Memory B cell (primary cell): Measurements from ENCODE around the gene GALNT2.

Experiments used
- ATAC-seq: fragments of 150-1000 bp; cut with Tn5 transposase; 2 replicates; pipeline ENCODE4 v1.10.0; 2021; ENCODE audit warnings: low read depth, mild to moderate bottlenecking, moderate library complexity
- DNase-seq, 2 donors: peaks; one replicate each; pipeline ENCODE4 v3.0.0; 2022; ENCODE audit warnings: low spot score in 2 of 2
- H3K27ac Mint-ChIP-seq: one replicate; pipeline ENCODE4 v1.8.0; 2022; ENCODE audit warnings: mild to moderate bottlenecking, moderate library complexity, mixed read lengths
- H3K27me3 Mint-ChIP-seq: one replicate; pipeline ENCODE4 v1.8.0; 2022; ENCODE audit warnings: mixed read lengths
- H3K36me3 Mint-ChIP-seq: one replicate; pipeline ENCODE4 v1.8.0; 2022; ENCODE audit warnings: mild to moderate bottlenecking, mixed read lengths
- H3K4me1 Mint-ChIP-seq: one replicate; pipeline ENCODE4 v1.8.0; 2022; ENCODE audit warnings: mixed read lengths
- H3K4me3 Mint-ChIP-seq: one replicate; pipeline ENCODE4 v1.8.0; 2022; ENCODE audit warnings: mild to moderate bottlenecking, moderate library complexity, mixed read lengths
- H3K9me3 Mint-ChIP-seq: one replicate; pipeline ENCODE4 v1.8.0; 2022; ENCODE audit warnings: mixed read lengths

The GALNT2 gene

DNA sequence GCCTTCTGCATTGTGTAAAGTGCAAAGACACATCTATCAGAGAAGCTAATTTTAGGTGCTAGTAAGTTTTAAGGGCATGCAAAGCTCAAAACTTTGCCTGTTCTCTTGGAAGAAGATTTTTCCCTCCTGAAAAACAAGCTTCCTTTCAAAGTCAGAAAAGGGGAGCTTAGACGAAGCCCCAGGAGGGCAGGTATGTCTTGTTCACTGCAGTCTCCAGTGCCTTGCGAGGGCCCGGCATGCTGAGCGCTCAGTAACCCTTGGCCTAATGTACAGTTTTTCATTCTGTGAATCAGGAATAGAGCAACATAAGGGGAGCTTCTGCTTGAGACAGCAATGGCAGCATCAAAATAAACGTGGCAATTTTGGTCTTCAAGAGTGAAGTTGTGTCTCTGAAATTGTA lies 35.0 kb downstream of the GALNT2 start:
- H3K27me3 Mint-ChIP-seq, result no peaks in the 10 kb centered on the region
- DNase-seq (no peak), ATAC-seq (no peak)
- peaks cover 4% of the 10 kb centered on the region for H3K9me3 Mint-ChIP-seq
- H3K27ac Mint-ChIP-seq, result no peak overlapping the region
- H3K4me1 Mint-ChIP-seq, result peaks cover 46% of the 10 kb centered on the region
- H3K36me3 Mint-ChIP-seq, result peaks cover 15% of the 10 kb centered on the region
- H3K4me3 Mint-ChIP-seq, result no peak overlapping the region

DNA sequence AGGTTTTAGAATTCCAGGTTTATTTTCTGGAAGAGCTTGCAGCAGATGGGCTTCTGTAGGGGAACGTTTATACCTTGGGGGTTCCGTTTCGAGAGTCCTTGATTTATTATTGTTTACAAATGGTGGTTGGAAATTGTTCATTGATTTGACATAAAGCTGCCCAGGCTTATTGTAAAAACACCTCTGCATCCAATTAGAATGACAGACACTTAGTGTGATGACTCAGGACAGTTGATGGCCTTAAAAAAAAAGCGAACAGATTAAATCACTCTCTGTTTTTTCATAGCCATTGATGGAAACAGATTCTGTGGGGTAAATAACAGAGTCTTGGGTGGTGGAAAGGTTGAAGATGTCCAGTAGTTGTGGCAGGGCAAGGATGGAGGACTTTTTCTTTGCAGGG lies 35.4 kb downstream of the GALNT2 start:
- H3K27ac Mint-ChIP-seq, result no peak overlapping the region
- no peak for ATAC-seq

DNA sequence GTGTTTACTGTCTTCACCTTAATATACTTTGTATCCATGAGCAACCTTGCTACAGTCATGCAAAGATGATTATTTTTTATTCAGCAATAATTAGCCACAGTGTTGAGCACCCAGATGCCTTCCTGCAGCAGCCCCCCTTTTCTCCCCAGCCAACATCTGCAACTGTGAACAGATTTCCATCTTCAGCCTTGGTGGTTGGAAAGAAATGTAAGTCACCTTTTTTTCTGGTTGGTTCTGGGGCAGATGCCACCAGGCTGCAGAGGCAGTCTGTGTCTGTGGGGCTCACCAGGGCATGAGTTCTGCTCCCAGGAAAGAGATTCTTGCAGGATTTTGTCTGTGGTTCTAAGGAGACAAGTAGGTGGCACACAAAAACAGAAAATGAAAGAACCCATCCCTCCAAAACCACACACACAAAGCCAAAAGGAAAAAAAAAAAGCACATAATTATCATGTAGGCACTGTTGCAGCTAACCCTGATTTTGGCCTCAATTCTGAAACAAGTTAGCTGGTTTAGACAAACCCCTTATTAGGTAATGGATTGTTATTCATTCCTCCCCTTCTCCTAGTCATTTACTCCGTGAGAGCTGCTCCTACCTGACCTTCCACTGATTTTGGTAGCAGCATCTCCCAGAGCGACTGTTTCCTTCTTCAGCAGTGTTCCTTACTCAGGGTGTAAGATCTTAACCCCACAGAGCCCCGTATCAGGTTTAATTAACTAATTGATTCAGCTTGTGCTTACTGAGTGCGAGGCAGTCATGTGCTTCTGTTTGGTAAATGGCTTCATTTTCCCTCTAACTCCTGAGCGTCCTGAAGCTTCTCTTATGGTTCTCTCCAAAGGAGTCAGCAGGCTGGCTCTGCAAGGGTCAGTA lies 36.5 kb downstream of the GALNT2 start:
- DNase-seq (no peak), ATAC-seq (no peak)
- Mint-ChIP-seq H3K9me3 (no peaks in the 10 kb centered on the region), H3K27ac (no peak overlapping the region), H3K36me3 (peaks cover 6% of the 10 kb centered on the region), H3K4me3 (no peak overlapping the region), H3K27me3 (no peaks in the 10 kb centered on the region), H3K4me1 (peaks cover 48% of the 10 kb centered on the region)

More for the DNA sequence above, 35.4 kb downstream of the GALNT2 start:
- Mint-ChIP-seq H3K4me3 (no peak overlapping the region), H3K27me3 (no peaks in the 10 kb centered on the region), H3K9me3 (peaks cover under 1% of the 10 kb centered on the region), H3K4me1 (peaks cover 48% of the 10 kb centered on the region), H3K36me3 (peaks cover 11% of the 10 kb centered on the region)
- DNase-seq, result no peak

DNA sequence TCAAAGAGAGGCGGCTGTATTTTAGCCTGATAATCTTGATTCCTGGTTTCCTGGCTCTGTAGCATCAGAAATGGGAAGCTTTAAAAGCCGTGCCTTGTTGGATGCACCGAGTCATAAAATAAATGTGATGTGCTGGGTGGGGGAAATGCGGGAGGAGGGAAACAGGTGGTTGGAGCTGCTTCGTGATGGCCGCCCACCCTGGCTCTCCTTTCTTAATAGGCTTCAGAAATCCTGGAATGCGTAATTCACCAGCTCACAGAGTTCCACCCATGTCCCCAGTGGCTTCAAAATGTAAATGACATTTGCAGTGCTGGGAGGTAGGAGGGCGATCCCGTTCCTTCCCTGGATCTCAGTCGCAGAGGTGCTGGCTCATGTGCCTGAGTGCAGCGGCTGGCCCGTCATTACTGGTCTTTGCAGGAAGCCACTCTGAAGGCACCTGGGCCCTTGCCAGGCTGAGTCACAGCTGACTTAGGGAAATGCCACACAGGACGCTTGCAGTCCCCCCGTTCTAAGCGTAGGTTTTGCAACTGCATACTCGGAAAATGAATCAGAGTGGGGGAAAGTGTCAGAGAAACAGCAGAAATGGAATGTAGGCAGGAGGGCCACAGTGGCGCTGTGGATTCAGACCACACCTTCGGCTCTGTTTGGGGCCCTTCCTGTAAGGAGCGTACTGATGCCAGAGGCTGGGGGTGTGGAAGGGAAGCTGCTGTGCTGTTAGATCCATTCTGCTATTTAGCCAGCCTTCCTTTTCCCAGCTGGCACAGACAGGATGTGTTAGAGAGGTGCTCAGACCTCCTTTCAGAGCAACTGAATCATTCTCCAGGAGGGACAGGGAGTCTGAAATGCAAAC lies 37.6 kb downstream of the GALNT2 start:
- peak overlapping the region; percentile 34 for H3K4me3 Mint-ChIP-seq
- no peaks in the 10 kb centered on the region for H3K27me3 Mint-ChIP-seq
- peaks cover 55% of the 10 kb centered on the region for H3K4me1 Mint-ChIP-seq
- H3K27ac Mint-ChIP-seq, result no peak overlapping the region
- no peaks in the 10 kb centered on the region for H3K9me3 Mint-ChIP-seq
- DNase-seq, result no peak
- H3K36me3 Mint-ChIP-seq, result peaks cover 6% of the 10 kb centered on the region
- ATAC-seq, result peak; percentile 85

DNA sequence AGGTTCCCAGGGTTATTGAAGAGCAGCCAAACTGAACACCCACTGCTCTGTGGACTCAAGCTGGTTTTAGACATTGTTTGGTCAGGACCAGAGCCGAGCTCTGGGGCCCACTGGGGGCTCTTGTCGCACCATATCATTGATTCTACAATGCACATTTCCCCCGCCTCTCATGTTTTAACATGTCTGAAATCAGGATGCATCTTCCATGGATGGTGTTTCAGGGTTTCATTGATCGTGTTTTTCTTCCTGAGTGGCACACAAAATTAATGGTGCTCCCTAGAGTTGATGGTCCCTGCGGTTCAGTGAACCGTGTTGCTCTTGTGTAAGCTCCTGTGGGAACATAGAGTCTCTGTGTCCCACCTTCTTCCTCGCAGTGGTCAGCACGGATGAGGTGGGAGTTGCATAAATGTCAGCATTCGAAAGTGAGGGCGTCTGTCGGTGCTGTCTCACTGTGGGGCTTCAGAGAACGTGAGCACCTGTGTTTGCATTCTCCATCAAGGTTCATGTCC lies 38.3 kb downstream of the GALNT2 start:
- H3K4me3 Mint-ChIP-seq, result no peak overlapping the region
- H3K4me1 Mint-ChIP-seq, result peaks cover 62% of the 10 kb centered on the region
- peaks cover 6% of the 10 kb centered on the region for H3K36me3 Mint-ChIP-seq
- H3K27ac Mint-ChIP-seq, result no peak overlapping the region
- DNase-seq (no peak), ATAC-seq (no peak)
- H3K27me3 Mint-ChIP-seq, result no peaks in the 10 kb centered on the region
- H3K9me3 Mint-ChIP-seq, result no peaks in the 10 kb centered on the region

DNA sequence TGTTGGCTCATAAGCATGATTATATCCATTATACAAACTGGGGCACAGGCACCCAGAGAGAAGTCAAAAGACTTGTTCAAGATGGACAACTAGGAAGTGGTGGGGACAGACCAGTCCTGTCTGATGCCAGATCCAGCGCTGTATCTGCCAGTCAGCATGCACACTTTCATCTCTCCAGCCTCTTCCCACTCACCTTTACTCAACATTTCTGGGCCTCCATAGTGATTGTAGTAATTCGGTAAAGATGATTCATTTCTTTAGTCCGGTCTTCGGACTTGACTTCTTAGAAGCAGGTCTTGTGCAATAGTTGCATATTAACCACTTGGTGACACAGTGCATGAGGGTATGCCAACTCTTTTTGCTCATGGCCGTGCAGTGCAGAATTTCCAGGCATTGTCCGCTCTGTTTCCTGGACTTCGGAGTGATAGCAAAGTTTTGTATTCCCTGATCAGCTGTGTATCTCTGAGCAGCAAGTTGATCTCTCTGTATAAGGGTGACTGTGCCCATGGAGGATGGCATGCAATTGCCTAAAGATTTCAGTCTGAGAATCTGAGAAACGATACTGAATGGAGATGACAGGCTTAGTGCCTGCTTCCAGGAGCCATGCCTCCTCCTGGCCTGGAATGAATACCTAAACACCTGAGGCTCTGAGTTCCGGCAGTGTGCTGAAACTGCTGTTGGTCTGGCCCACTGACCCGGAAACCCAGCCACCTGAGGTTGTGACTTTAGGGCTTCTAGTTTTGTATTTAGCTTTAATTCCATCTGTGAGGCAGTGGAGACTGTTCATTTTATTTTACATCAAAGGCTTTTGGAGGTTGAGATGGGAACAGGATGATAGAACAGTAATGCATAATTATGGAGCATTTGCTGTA lies 39.0 kb downstream of the GALNT2 start:
- Mint-ChIP-seq H3K27ac (no peak overlapping the region), H3K4me1 (peaks cover 63% of the 10 kb centered on the region), H3K4me3 (no peak overlapping the region), H3K36me3 (peaks cover 6% of the 10 kb centered on the region), H3K9me3 (no peaks in the 10 kb centered on the region), H3K27me3 (no peaks in the 10 kb centered on the region)
- no peak for ATAC-seq
- no peak for DNase-seq

DNA sequence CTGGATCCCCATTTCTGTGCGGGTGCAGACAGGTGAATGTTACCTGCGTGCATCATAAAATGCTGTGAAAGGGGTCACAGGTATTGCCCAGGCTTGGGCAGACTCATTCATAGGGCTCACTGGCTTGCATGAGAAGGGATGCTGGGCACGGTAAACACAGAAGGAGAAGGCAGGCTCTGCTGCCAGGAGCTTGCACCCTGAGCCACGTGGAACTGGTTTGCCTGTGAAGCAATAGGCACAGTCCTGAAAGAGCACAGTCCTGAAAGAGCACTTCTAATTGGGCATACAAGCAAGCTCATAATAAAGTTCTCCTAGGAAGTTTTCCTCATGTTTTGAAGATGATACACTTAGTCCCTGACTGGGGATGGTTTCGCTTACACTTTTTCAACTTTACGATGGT lies 40.9 kb downstream of the GALNT2 start:
- H3K4me1 Mint-ChIP-seq, result peaks cover 63% of the 10 kb centered on the region
- no peak for DNase-seq
- peaks cover 3% of the 10 kb centered on the region for H3K36me3 Mint-ChIP-seq
- H3K27me3 Mint-ChIP-seq, result no peaks in the 10 kb centered on the region
- H3K9me3 Mint-ChIP-seq, result no peaks in the 10 kb centered on the region
- ATAC-seq, result no peak
- H3K4me3 Mint-ChIP-seq, result no peak overlapping the region
- no peak overlapping the region for H3K27ac Mint-ChIP-seq

DNA sequence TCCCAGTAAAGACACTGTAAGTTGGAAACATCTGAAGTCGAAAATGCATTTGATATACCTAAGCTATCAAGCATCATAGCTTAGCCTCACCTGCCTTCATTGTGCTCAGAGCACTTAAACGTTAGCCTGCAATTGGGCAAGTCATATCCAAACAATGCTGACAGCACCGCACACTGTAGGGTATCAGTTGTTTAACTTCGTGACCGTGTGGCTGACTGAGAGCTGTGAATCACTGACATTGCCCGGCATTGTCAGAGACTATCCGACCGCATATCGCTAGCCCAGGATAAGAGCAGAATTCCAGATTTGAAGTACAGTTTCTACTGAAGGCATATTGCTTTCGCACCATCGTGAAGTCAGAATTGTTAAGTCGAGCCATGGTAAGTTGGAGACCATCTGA lies 41.5 kb downstream of the GALNT2 start:
- H3K36me3 Mint-ChIP-seq, result peaks cover 6% of the 10 kb centered on the region
- no peaks in the 10 kb centered on the region for H3K27me3 Mint-ChIP-seq
- ATAC-seq (no peak), DNase-seq (no peak)
- no peak overlapping the region for H3K4me3 Mint-ChIP-seq
- H3K4me1 Mint-ChIP-seq, result peaks cover 57% of the 10 kb centered on the region
- H3K9me3 Mint-ChIP-seq, result no peaks in the 10 kb centered on the region
- no peak overlapping the region for H3K27ac Mint-ChIP-seq

DNA sequence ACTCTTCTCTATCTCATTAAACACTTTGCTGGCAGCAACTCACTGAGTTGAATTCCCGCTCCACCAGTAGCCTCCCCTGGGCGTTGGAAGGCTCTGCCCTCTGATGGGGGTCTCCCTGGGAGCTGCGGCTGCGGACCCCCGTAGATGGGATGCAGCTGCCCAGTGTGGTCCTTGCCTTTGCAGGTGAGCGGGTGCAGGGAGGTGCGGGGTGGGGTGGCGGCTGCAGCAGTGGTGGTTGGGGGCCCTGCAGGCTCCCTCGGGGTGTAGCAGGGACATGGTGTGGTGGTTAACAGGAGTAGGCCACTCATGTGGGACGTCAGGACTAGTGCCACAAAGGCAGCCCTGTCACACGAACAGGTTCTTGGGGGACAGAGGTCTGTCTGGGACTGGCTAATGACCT lies 42.0 kb downstream of the GALNT2 start:
- H3K27ac Mint-ChIP-seq, result no peak overlapping the region
- DNase-seq (no peak), ATAC-seq (no peak)
- H3K4me1 Mint-ChIP-seq, result peaks cover 53% of the 10 kb centered on the region
- H3K4me3 Mint-ChIP-seq, result no peak overlapping the region
- no peaks in the 10 kb centered on the region for H3K9me3 Mint-ChIP-seq
- no peaks in the 10 kb centered on the region for H3K27me3 Mint-ChIP-seq
- H3K36me3 Mint-ChIP-seq, result peaks cover 5% of the 10 kb centered on the region

DNA sequence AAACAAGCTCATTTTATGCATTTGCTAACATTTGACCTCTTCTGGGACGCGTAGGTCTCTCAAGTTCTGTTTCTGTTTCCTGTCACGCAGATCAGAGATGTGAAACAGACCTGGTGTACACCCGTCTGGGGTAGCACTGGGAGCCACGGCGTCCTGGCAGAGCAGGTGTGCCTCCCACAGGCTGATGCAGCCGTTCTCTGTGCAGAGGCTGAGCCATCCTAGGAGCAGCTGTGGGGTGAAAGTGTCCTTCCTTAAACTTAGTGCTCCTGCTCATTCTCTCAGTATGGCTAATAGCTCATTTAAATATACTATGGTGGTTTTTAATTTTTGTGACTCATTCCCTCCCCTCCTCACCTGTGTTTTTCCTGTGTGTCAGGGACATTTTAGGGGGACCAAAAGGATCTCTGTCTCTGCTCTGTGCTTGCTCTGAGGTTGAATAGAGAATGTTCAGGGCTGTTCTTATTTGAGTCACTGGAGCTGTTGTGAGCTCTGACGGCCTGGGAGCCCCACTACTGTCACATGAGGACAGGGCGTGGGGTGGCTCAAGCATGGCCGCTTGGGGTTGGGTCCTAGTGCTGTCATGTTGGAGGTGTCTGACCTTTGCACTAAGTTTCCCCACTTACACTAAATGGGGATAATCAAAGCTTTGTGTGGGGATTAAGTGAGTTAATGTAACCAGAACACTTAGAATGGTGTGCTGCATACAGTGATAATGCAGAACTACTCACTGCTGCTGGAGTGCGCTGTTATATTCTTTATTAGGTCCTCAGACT lies 43.0 kb downstream of the GALNT2 start:
- DNase-seq (peak in 1 of 2 donors; percentile 25), ATAC-seq (peak; percentile 86)
- peak overlapping the region; percentile 22 for H3K4me3 Mint-ChIP-seq
- H3K27me3 Mint-ChIP-seq, result no peaks in the 10 kb centered on the region
- H3K27ac Mint-ChIP-seq, result peak overlapping the region; percentile 18
- H3K36me3 Mint-ChIP-seq, result peaks cover 10% of the 10 kb centered on the region
- peaks cover 46% of the 10 kb centered on the region for H3K4me1 Mint-ChIP-seq
- no peaks in the 10 kb centered on the region for H3K9me3 Mint-ChIP-seq

DNA sequence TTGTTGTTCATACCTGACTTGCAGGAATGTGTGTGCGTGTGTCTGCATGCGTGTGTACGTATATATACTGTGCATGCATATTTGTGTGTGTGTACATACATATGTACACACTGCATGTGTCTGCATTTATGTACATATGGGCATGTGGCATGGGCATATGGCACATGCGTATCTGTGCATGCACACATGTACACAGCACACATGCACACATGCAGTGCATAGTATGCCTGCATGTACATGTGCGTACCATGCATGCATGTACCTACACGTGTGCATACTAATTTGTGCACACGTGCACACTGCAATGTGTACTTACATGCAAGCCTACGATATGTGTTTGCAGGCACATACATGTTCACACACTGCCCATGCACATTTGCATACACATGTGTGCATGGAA lies 43.9 kb downstream of the GALNT2 start:
- no peak overlapping the region for H3K27ac Mint-ChIP-seq
- H3K9me3 Mint-ChIP-seq, result no peaks in the 10 kb centered on the region
- H3K4me3 Mint-ChIP-seq, result no peak overlapping the region
- ATAC-seq (no peak), DNase-seq (no peak)
- H3K4me1 Mint-ChIP-seq, result peaks cover 41% of the 10 kb centered on the region
- H3K27me3 Mint-ChIP-seq, result no peaks in the 10 kb centered on the region
- H3K36me3 Mint-ChIP-seq, result peaks cover 14% of the 10 kb centered on the region

DNA sequence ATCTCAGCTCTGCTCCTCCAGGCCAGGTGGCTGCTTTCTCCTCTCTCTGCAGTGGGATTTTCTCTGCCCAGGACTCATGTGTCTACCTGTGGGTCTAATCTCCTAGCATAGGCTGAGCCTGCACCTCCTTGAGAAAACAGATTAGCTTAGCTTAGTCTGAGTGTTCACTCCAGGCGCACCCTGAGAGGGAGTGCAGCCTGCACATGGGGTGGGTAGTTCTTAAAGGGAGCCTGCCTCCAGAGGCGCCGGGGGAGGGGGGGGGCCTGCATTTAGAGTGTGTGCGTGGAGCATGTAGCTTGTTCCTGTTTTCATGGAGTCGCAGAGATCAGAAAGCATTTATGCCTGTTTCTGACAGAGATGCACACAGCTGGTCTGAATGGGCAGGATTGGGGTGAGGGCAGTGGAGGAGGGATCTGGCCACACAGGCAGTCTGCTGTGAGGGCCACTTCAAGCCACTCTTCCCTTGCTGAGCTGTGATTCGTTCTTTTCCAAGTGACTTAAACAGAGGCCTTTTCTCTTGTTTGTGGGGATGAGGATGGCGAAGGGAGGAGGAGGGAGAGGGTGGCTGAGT lies 45.2 kb downstream of the GALNT2 start:
- Mint-ChIP-seq H3K27me3 (no peaks in the 10 kb centered on the region), H3K36me3 (peaks cover 13% of the 10 kb centered on the region), H3K9me3 (no peaks in the 10 kb centered on the region), H3K4me3 (peak overlapping the region; percentile 4), H3K27ac (no peak overlapping the region), H3K4me1 (peaks cover 35% of the 10 kb centered on the region)
- ATAC-seq, result peak; percentile 41
- no peak for DNase-seq

DNA sequence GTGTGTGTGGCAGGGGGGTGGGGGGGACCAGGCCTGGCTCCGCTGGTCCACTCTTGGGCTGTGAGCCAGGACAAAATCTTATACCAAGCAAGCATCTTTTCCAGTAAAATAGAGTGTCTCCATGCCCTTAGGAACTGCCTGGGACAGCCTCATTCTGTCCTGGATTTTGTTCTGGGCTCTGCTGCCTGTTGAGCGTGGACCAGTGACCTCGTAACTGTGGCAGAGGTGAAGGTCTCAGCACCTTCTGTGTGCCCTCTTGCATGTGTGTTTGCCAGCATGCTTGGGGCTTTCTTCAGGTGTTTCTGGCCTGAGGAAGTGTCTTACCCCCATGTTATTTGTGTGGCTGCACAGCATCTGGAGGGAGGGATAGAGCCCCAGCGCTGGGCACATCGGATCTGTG lies 45.7 kb downstream of the GALNT2 start:
- no peaks in the 10 kb centered on the region for H3K27me3 Mint-ChIP-seq
- no peak overlapping the region for H3K27ac Mint-ChIP-seq
- no peaks in the 10 kb centered on the region for H3K9me3 Mint-ChIP-seq
- no peak for ATAC-seq
- no peak overlapping the region for H3K4me3 Mint-ChIP-seq
- peaks cover 13% of the 10 kb centered on the region for H3K36me3 Mint-ChIP-seq
- H3K4me1 Mint-ChIP-seq, result peaks cover 38% of the 10 kb centered on the region
- DNase-seq, result no peak
